A549 (cell line): ENCODE results near the gene RHOT2. TPM values are rescaled to one million over a fixed set of nuclear protein-coding genes. Genes with fewer than 3 reads are reported as not detected.

ENCODE experiments used
- ATAC-seq, 2 experiments: fragments of 200-7000 bp in 1 of 2; fragments of >200 bp in 1 of 2; cut with Nextera tagmentation in 1 of 2; cut with Tn5 transposase in 1 of 2; 3 replicates each; pipeline versions ENCODE4 v1.8.0 to v1.9.1; 2018 to 2020; ENCODE audit warnings: mild to moderate bottlenecking in 1 of 2, moderate library complexity in 1 of 2
- CTCF ChIA-PET: fragments of 300-600 bp; sonication (Branson Sonifier 250); formaldehyde crosslinking; extraction: SDS; loops from one replicate; lab custom pipeline; 2021; ENCODE audit warnings: antibody characterized with exemption, inconsistent platforms; lab: Yijun Ruan, JAX
- POLR2A ChIA-PET: fragments of 350-600 bp; formaldehyde crosslinking; extraction: SDS; loops from one replicate; lab custom pipeline; 2021; ENCODE audit warnings: antibody characterized with exemption, inconsistent platforms; lab: Yijun Ruan, JAX
- DNase-seq, 2 experiments: peaks; one replicate each; pipeline versions ENCODE4 v3.0.0 to v3.0.0-alpha.2; 2011 to 2016; ENCODE audit warnings: low read depth in 1 of 2, low spot score in 1 of 2
- FAIRE-seq: peaks from 2 replicates; lab custom pipeline; 2011; peaks lifted over from hg19 to GRCh38; lab: Jason Lieb, UNC
- H3K27ac ChIP-seq, 2 experiments: fragments of >200 bp; sonication (Bioruptor Twin); formaldehyde crosslinking; 3 replicates each; pipeline ENCODE4 v1.5.1; 2016 to 2017
- H3K4me1 ChIP-seq: fragments of >200 bp; sonication (Bioruptor Twin); formaldehyde crosslinking; 3 replicates; pipeline ENCODE4 v1.6.1; 2016
- H3K4me2 ChIP-seq: fragments of >200 bp; sonication (Bioruptor Twin); formaldehyde crosslinking; 3 replicates; pipeline ENCODE4 v1.6.1; 2016
- H3K4me3 ChIP-seq: fragments of >200 bp; sonication (Bioruptor Twin); formaldehyde crosslinking; 3 replicates; pipeline ENCODE4 v1.5.1; 2016
- H3K9me3 ChIP-seq: fragments of >200 bp; sonication (Bioruptor Twin); formaldehyde crosslinking; 3 replicates; pipeline ENCODE4 v1.6.1; 2016
- ATOH8 ChIP-seq: fragments of 250-450 bp; sonication (Bioruptor Pico); IDR thresholded peaks from 2 replicates; pipeline ENCODE4 v1.5.0; 2020; ENCODE audit warnings: low read depth, mild to moderate bottlenecking, moderate library complexity
- BHLHE40 ChIP-seq: IDR thresholded peaks from 2 replicates; pipeline ENCODE4 v1.6.1; 2012; ENCODE audit warnings: low read depth, low read length, inconsistent platforms
- CBX8 ChIP-seq: fragments of 200-600 bp; sonication (generic); IDR thresholded peaks from 2 replicates; pipeline ENCODE4 v1.6.1; 2016
- CHD2 ChIP-seq: fragments of 150-350 bp; IDR thresholded peaks from 2 replicates; pipeline ENCODE4 v1.6.1; 2014; ENCODE audit warnings: low read length; ENCODE audit not compliant: partially characterized antibody
- CHD4 ChIP-seq: fragments of 200-600 bp; sonication (generic); IDR thresholded peaks from 2 replicates; pipeline ENCODE4 v1.6.1; 2016; ENCODE audit warnings: antibody characterized with exemption, mild to moderate bottlenecking, borderline replicate concordance
- E2F6 ChIP-seq: IDR thresholded peaks from 2 replicates; pipeline ENCODE4 v1.6.1; 2012; ENCODE audit warnings: low read depth, borderline replicate concordance
- EHF ChIP-seq: fragments of 250-450 bp; sonication (Bioruptor Pico); IDR thresholded peaks from 2 replicates; pipeline ENCODE4 v1.5.0; 2020; ENCODE audit warnings: mild to moderate bottlenecking
- ELK1 ChIP-seq: fragments of 150-350 bp; IDR thresholded peaks from 2 replicates; pipeline ENCODE4 v1.6.1; 2014; ENCODE audit warnings: low read depth, mild to moderate bottlenecking, low read length
- FOSL2 ChIP-seq, 2 experiments: fragments of 450-650 bp in 1 of 2; fragments of >200 bp in 1 of 2; sonication (Bioruptor Twin) in 1 of 2; formaldehyde crosslinking; IDR thresholded peaks; 2 replicates each; pipeline versions ENCODE4 v1.5.0 to v1.6.1; 2016 to 2020; ENCODE audit warnings: mild to moderate bottlenecking in 1 of 2, moderate library complexity in 1 of 2
- FOXS1 ChIP-seq: fragments of 250-450 bp; sonication (Bioruptor Pico); IDR thresholded peaks from 2 replicates; pipeline ENCODE4 v1.5.0; 2020; ENCODE audit warnings: mild to moderate bottlenecking, moderate library complexity
- GATA3 ChIP-seq: IDR thresholded peaks from 2 replicates; pipeline ENCODE4 v1.6.1; 2012; ENCODE audit warnings: borderline replicate concordance
- KDM5A ChIP-seq: fragments of 200-600 bp; sonication (generic); IDR thresholded peaks from 2 replicates; pipeline ENCODE4 v1.6.1; 2016; ENCODE audit warnings: antibody characterized with exemption, mild to moderate bottlenecking
- MAX ChIP-seq: IDR thresholded peaks from 2 replicates; pipeline ENCODE4 v1.6.1; 2012
- MYC ChIP-seq: IDR thresholded peaks from 2 replicates; pipeline ENCODE4 v1.6.1; 2012; ENCODE audit warnings: mild to moderate bottlenecking, inconsistent platforms, low read length, improper control_type of control experiment, borderline replicate concordance
- NFE2L2 ChIP-seq: fragments of 150-350 bp; conservative IDR thresholded peaks from 2 replicates; pipeline ENCODE4 v1.6.1; 2014; ENCODE audit warnings: low read length
- POLR2A ChIP-seq: IDR thresholded peaks from 2 replicates; pipeline ENCODE4 v1.6.1; 2012; ENCODE audit warnings: mild to moderate bottlenecking, low read length
- RAD21 ChIP-seq, 2 experiments: fragments of >200 bp in 1 of 2; sonication (Bioruptor Twin) in 1 of 2; formaldehyde crosslinking in 1 of 2; IDR thresholded peaks in 1 of 2; conservative IDR thresholded peaks in 1 of 2; 2 replicates in 1 of 2; 3 replicates in 1 of 2; pipeline ENCODE4 v1.6.1; 2012 to 2018; ENCODE audit warnings: inconsistent platforms in 1 of 2
- RARB ChIP-seq: fragments of 250-450 bp; sonication (Bioruptor Pico); IDR thresholded peaks from 2 replicates; pipeline ENCODE4 v1.8.0; 2021; ENCODE audit warnings: mild to moderate bottlenecking, moderate library complexity
- SREBF2 ChIP-seq: fragments of 450-650 bp; IDR thresholded peaks from 2 replicates; pipeline ENCODE4 v1.6.1; 2014; ENCODE audit warnings: mild to moderate bottlenecking, moderate library complexity
- ZC3H11A ChIP-seq: fragments of 450-650 bp; IDR thresholded peaks from 2 replicates; pipeline ENCODE4 v1.6.1; 2014; ENCODE audit warnings: antibody characterized with exemption, mild to moderate bottlenecking
- WGBS: methylation state at CpG from one replicate; pipeline ENCODE4 v1.1.6; 2017; ENCODE audit errors: missing lambda C conversion rate; 5-methylcytosine and 5-hydroxymethylcytosine counted together
- polyA plus RNA-seq, 4 experiments: library from polyadenylated mRNA; depleted of rRNA in 3 of 4; stranded (reverse); fragments of >200 nt; fragmentation: RNase III in 1 of 4; extraction: RNeasy Plus Mini Kit Qiagen cat#74134 plus additional on column Dnase treatment in 1 of 4; gene quantifications; 2 replicates in 3 of 4; 3 replicates in 1 of 4; pipeline ENCODE4 v1.2.3, GENCODE V29; 2011 to 2017

The RHOT2 gene
- polyA plus RNA-seq, 2 of the 4 experiments (the other 2 are of a cell fraction): 38.0 to 83.1 TPM

GRCh38 chr16:633336-634050, 34.4 kb upstream of the RHOT2 start (continued):
- TF ChIP-seq CHD2 (no peak), BHLHE40 (no peak), POLR2A (no peak), FOXS1 (no peak), ATOH8 (CRISPR knock-in tag) (no peak)

GRCh38 chr16:634051-634670, 33.8 kb upstream of the RHOT2 start:
- ATAC-seq (no peak), DNase-seq (no peak), FAIRE-seq (no peak)
- no peak for TF ChIP-seq KDM5A
- no peak for TF ChIP-seq FOSL2 (IDR thresholded peaks at IDR 0.05)
- TF ChIP-seq FOSL2 (CRISPR knock-in tag; IDR thresholded peaks at IDR 0.05): no peak
- no peak for TF ChIP-seq ZC3H11A
- TF ChIP-seq EHF (CRISPR knock-in tag): no peak
- TF ChIP-seq RARB: no peak
- TF ChIP-seq MYC: no peak
- TF ChIP-seq MAX: no peak
- TF ChIP-seq E2F6: no peak
- no peak for TF ChIP-seq SREBF2
- no peak for TF ChIP-seq NFE2L2
- TF ChIP-seq ELK1: no peak
- no peak for TF ChIP-seq GATA3
- TF ChIP-seq CHD4: no peak
- H3K9me3 ChIP-seq: no peaks in the 10 kb centered on the region
- CTCF ChIA-PET: interaction anchor here (0.9 to 1.8 kb wide), 3 partner anchors 12 to 185 kb away, joined by 3 to 4 read pairs (median 3); no protein-coding TSS in a partner anchor
- 95% methylated on average over 16 of the region's 22 CpGs for WGBS
- H3K4me1 ChIP-seq: peaks cover 35% of the 10 kb centered on the region
- POLR2A ChIA-PET: no interaction called here
- H3K4me2 ChIP-seq: no peak overlapping the region; the same call in 2 of the 3 replicates
- H3K27ac ChIP-seq: no peak overlapping the region
- H3K4me3 ChIP-seq: no peak overlapping the region

- POLR2A ChIA-PET: no interaction called here
- ATAC-seq (no peak), FAIRE-seq (no peak)
- peaks cover 30% of the 10 kb centered on the region for H3K4me1 ChIP-seq
- H3K4me2 ChIP-seq: peak overlapping the region; percentile 78
- H3K27ac ChIP-seq: peak overlapping the region in 1 of 2 experiments; percentile 91; a peak in 3 of 6 replicates
- WGBS: 83% methylated on average over 6 of the region's 7 CpGs
- no peak for TF ChIP-seq RAD21 (conservative IDR thresholded peaks at IDR 0.05 in 1 of 2, IDR thresholded peaks at IDR 0.05 in 1 of 2)
- TF ChIP-seq CBX8: no peak
- TF ChIP-seq, all 56 proteins: peak for 0
- Histone ChIP-seq H3K9me3 (no peaks in the 10 kb centered on the region), H3K4me3 (peak overlapping the region; percentile 78)
- CTCF ChIA-PET: interaction anchor here (1.0 to 1.8 kb wide), 2 partner anchors 13 to 41 kb away, joined by 4 read pairs; no protein-coding TSS in a partner anchor
- DNase-seq: no peak
These were observed 32.9 kb upstream of the RHOT2 start for GRCh38 chr16:634996-635395.
